ENCODE results near the gene ARHGAP5. TPM values are rescaled to one million over a fixed set of nuclear protein-coding genes. Genes with fewer than 3 reads are reported as not detected.

ARHGAP5 gene
- polyA plus RNA-seq, 1 donor: 56.3 TPM

GRCh38 chr14:32074887-32075572 lies 2.1 kb upstream of the ARHGAP5 start:
- Histone ChIP-seq H3K27ac (ENCODE audit: low read length) (peak overlapping the region; percentile 100), H3K4me1 (ENCODE audit: control insufficient read depth, insufficient read depth, low read length) (peaks cover 8% of the 10 kb centered on the region), H3K27me3 (ENCODE audit: control insufficient read depth, insufficient read depth, low read length) (no peaks in the 10 kb centered on the region), H3K9me3 (ENCODE audit: control insufficient read depth, low read depth, low read length) (no peaks in the 10 kb centered on the region), H3K4me3 (ENCODE audit: low read length) (peak overlapping the region; percentile 93), H3K36me3 (ENCODE audit: control insufficient read depth, insufficient read depth, low read length) (no peaks in the 10 kb centered on the region)
- peak in 1 of 2 donors; percentile 15 for DNase-seq
- 56% methylated on average over 4 of the region's 8 CpGs for WGBS (ENCODE audit: insufficient coverage, low lambda C conversion rate)

GRCh38 chr14:32075672-32076277 lies 1.3 kb upstream of the ARHGAP5 start:
- WGBS (ENCODE audit: insufficient coverage, low lambda C conversion rate): 0% methylated on average over 1 of the region's 23 CpGs
- Histone ChIP-seq H3K4me3 (ENCODE audit: low read length) (peak overlapping the region; percentile 93), H3K27me3 (ENCODE audit: control insufficient read depth, insufficient read depth, low read length) (no peaks in the 10 kb centered on the region), H3K27ac (ENCODE audit: low read length) (peak overlapping the region; percentile 100), H3K36me3 (ENCODE audit: control insufficient read depth, insufficient read depth, low read length) (no peaks in the 10 kb centered on the region), H3K4me1 (ENCODE audit: control insufficient read depth, insufficient read depth, low read length) (peaks cover 8% of the 10 kb centered on the region), H3K9me3 (ENCODE audit: control insufficient read depth, low read depth, low read length) (no peaks in the 10 kb centered on the region)
- no peak for DNase-seq

- H3K4me1 ChIP-seq (ENCODE audit: control insufficient read depth, insufficient read depth, low read length): peaks cover 8% of the 10 kb centered on the region
- H3K9me3 ChIP-seq (ENCODE audit: control insufficient read depth, low read depth, low read length): no peaks in the 10 kb centered on the region
- peak overlapping the region; percentile 100 for H3K27ac ChIP-seq (ENCODE audit: low read length)
- 0% methylated on average over 1 of the region's 76 CpGs for WGBS (ENCODE audit: insufficient coverage, low lambda C conversion rate)
- H3K4me3 ChIP-seq (ENCODE audit: low read length): peak overlapping the region; percentile 93
- H3K27me3 ChIP-seq (ENCODE audit: control insufficient read depth, insufficient read depth, low read length): no peaks in the 10 kb centered on the region
- H3K36me3 ChIP-seq (ENCODE audit: control insufficient read depth, insufficient read depth, low read length): no peaks in the 10 kb centered on the region
- peak; percentile 98 for DNase-seq
Measured at GRCh38 chr14:32076278-32077080, 625 bp upstream of the ARHGAP5 start.

- Histone ChIP-seq H3K27me3 (ENCODE audit: control insufficient read depth, insufficient read depth, low read length) (no peaks in the 10 kb centered on the region), H3K9me3 (ENCODE audit: control insufficient read depth, low read depth, low read length) (no peaks in the 10 kb centered on the region), H3K4me1 (ENCODE audit: control insufficient read depth, insufficient read depth, low read length) (peaks cover 17% of the 10 kb centered on the region), H3K27ac (ENCODE audit: low read length) (peak overlapping the region; percentile 98), H3K4me3 (ENCODE audit: low read length) (peak overlapping the region; percentile 90), H3K36me3 (ENCODE audit: control insufficient read depth, insufficient read depth, low read length) (no peaks in the 10 kb centered on the region)
- 11% methylated on average over 5 of the region's 28 CpGs for WGBS (ENCODE audit: insufficient coverage, low lambda C conversion rate)
- peak in 1 of 2 donors; percentile 44 for DNase-seq
Measured at GRCh38 chr14:32078023-32078857, 1.1 kb downstream of the ARHGAP5 start.

- Histone ChIP-seq H3K27ac (ENCODE audit: low read length) (peak overlapping the region; percentile 98), H3K4me3 (ENCODE audit: low read length) (peak overlapping the region; percentile 90), H3K27me3 (ENCODE audit: control insufficient read depth, insufficient read depth, low read length) (no peaks in the 10 kb centered on the region), H3K9me3 (ENCODE audit: control insufficient read depth, low read depth, low read length) (no peaks in the 10 kb centered on the region), H3K36me3 (ENCODE audit: control insufficient read depth, insufficient read depth, low read length) (no peaks in the 10 kb centered on the region), H3K4me1 (ENCODE audit: control insufficient read depth, insufficient read depth, low read length) (peaks cover 18% of the 10 kb centered on the region)
- peak; percentile 65 to 73 for DNase-seq
- 5% methylated on average over 4 of the region's 7 CpGs for WGBS (ENCODE audit: insufficient coverage, low lambda C conversion rate)
Measured at GRCh38 chr14:32078858-32079216, 1.7 kb downstream of the ARHGAP5 start.

GRCh38 chr14:32079264-32079663 lies 2.2 kb downstream of the ARHGAP5 start:
- no peaks in the 10 kb centered on the region for H3K36me3 ChIP-seq (ENCODE audit: control insufficient read depth, insufficient read depth, low read length)
- no peak for DNase-seq
- H3K4me3 ChIP-seq (ENCODE audit: low read length): peak overlapping the region; percentile 90
- WGBS (ENCODE audit: insufficient coverage, low lambda C conversion rate): 26% methylated on average over 2 of the region's 4 CpGs
- no peaks in the 10 kb centered on the region for H3K9me3 ChIP-seq (ENCODE audit: control insufficient read depth, low read depth, low read length)
- no peaks in the 10 kb centered on the region for H3K27me3 ChIP-seq (ENCODE audit: control insufficient read depth, insufficient read depth, low read length)
- peak overlapping the region; percentile 98 for H3K27ac ChIP-seq (ENCODE audit: low read length)
- H3K4me1 ChIP-seq (ENCODE audit: control insufficient read depth, insufficient read depth, low read length): peaks cover 21% of the 10 kb centered on the region

- Histone ChIP-seq H3K36me3 (ENCODE audit: control insufficient read depth, insufficient read depth, low read length) (no peaks in the 10 kb centered on the region), H3K27ac (ENCODE audit: low read length) (no peak overlapping the region), H3K4me1 (ENCODE audit: control insufficient read depth, insufficient read depth, low read length) (peaks cover 21% of the 10 kb centered on the region), H3K9me3 (ENCODE audit: control insufficient read depth, low read depth, low read length) (no peaks in the 10 kb centered on the region), H3K4me3 (ENCODE audit: low read length) (no peak overlapping the region), H3K27me3 (ENCODE audit: control insufficient read depth, insufficient read depth, low read length) (no peaks in the 10 kb centered on the region)
- DNase-seq: no peak
- no CpG with 5 or more reads among the region's 1 CpG for WGBS (ENCODE audit: insufficient coverage, low lambda C conversion rate)
Measured at GRCh38 chr14:32080001-32080510, 3.0 kb downstream of the ARHGAP5 start.

- peaks cover 18% of the 10 kb centered on the region for H3K4me1 ChIP-seq (ENCODE audit: control insufficient read depth, insufficient read depth, low read length)
- no peaks in the 10 kb centered on the region for H3K36me3 ChIP-seq (ENCODE audit: control insufficient read depth, insufficient read depth, low read length)
- peak overlapping the region; percentile 12 for H3K27ac ChIP-seq (ENCODE audit: low read length)
- no peaks in the 10 kb centered on the region for H3K9me3 ChIP-seq (ENCODE audit: control insufficient read depth, low read depth, low read length)
- DNase-seq: no peak
- no peak overlapping the region for H3K4me3 ChIP-seq (ENCODE audit: low read length)
- 20% methylated on average over 1 of the region's 7 CpGs for WGBS (ENCODE audit: insufficient coverage, low lambda C conversion rate)
- H3K27me3 ChIP-seq (ENCODE audit: control insufficient read depth, insufficient read depth, low read length): no peaks in the 10 kb centered on the region
Measured at GRCh38 chr14:32081901-32082300, 4.8 kb downstream of the ARHGAP5 start.

- Histone ChIP-seq H3K36me3 (ENCODE audit: control insufficient read depth, insufficient read depth, low read length) (no peaks in the 10 kb centered on the region), H3K27me3 (ENCODE audit: control insufficient read depth, insufficient read depth, low read length) (no peaks in the 10 kb centered on the region), H3K9me3 (ENCODE audit: control insufficient read depth, low read depth, low read length) (no peaks in the 10 kb centered on the region), H3K4me1 (ENCODE audit: control insufficient read depth, insufficient read depth, low read length) (peaks cover 18% of the 10 kb centered on the region), H3K4me3 (ENCODE audit: low read length) (no peak overlapping the region), H3K27ac (ENCODE audit: low read length) (peak overlapping the region; percentile 46)
- no peak for DNase-seq
Measured at GRCh38 chr14:32083315-32083624, 6.2 kb downstream of the ARHGAP5 start.

GRCh38 chr14:32083789-32084188 lies 6.7 kb downstream of the ARHGAP5 start:
- H3K9me3 ChIP-seq (ENCODE audit: control insufficient read depth, low read depth, low read length): no peaks in the 10 kb centered on the region
- peaks cover 18% of the 10 kb centered on the region for H3K4me1 ChIP-seq (ENCODE audit: control insufficient read depth, insufficient read depth, low read length)
- H3K27me3 ChIP-seq (ENCODE audit: control insufficient read depth, insufficient read depth, low read length): no peaks in the 10 kb centered on the region
- peak overlapping the region; percentile 46 for H3K27ac ChIP-seq (ENCODE audit: low read length)
- no peak overlapping the region for H3K4me3 ChIP-seq (ENCODE audit: low read length)
- no peaks in the 10 kb centered on the region for H3K36me3 ChIP-seq (ENCODE audit: control insufficient read depth, insufficient read depth, low read length)
- peak; percentile 20 to 69 for DNase-seq

All from large intestine (tissue), 3 donors.